Thyroid gland (tissue), 4 donors: Measurements from ENCODE around the gene WNT7A. TPM values are rescaled to one million over a fixed set of nuclear protein-coding genes. Genes with fewer than 3 reads are reported as not detected.

Experiments
- DNase-seq, 2 donors: peaks; one replicate each; pipeline ENCODE4 v3.0.0-alpha.2; 2019
- H3K27ac ChIP-seq, 3 donors: fragments of 200-600 bp; sonication (generic); 1 replicate in 2 of 3; 2 replicates in 1 of 3; pipeline ENCODE4 v1.5.1; 2016 to 2019; ENCODE audit warnings: mild to moderate bottlenecking in 1 of 3, moderate library complexity in 1 of 3
- H3K27me3 ChIP-seq: fragments of 200-600 bp; sonication (generic); one replicate; pipeline ENCODE4 v1.5.1; 2019
- H3K36me3 ChIP-seq, 2 donors: fragments of 200-600 bp; sonication (generic); one replicate each; pipeline ENCODE4 v1.5.1; 2016 to 2019
- H3K4me1 ChIP-seq, 2 donors: fragments of 200-600 bp; sonication (generic); one replicate each; pipeline ENCODE4 v1.5.1; 2017 to 2019
- H3K4me3 ChIP-seq, 3 donors: fragments of 200-600 bp; sonication (generic); replicated peaks in 1 of 3; 1 replicate in 2 of 3; 2 replicates in 1 of 3; pipeline ENCODE4 v1.5.1; 2016; ENCODE audit warnings: mild to moderate bottlenecking in 1 of 3
- H3K9me3 ChIP-seq: fragments of 200-600 bp; sonication (generic); one replicate; pipeline ENCODE4 v1.5.1; 2017
- POLR2A ChIP-seq, 2 donors: fragments of 450-650 bp; IDR thresholded peaks; one replicate each; pipeline ENCODE4 v1.6.1; 2017; ENCODE audit warnings: antibody characterized with exemption in 2 of 2, mild to moderate bottlenecking in 2 of 2, moderate library complexity in 1 of 2
- WGBS, 2 donors: methylation state at CpG; one replicate each; pipeline ENCODE4 v1.1.5; 2017; 5-methylcytosine and 5-hydroxymethylcytosine counted together
- intact Hi-C: fragments of 100-400 bp; cut with DNase I; formaldehyde crosslinking; loops from one replicate; pipeline ENCODE4 v1.15.1; 2023
- total RNA-seq, 4 donors: library from RNA; depleted of rRNA; stranded (reverse); fragments of >200 nt; gene quantifications; one replicate each; pipeline ENCODE4 v1.2.3, GENCODE V29; 2016
- TF ChIP-seq, protein P1 (sequence below), 6 experiments: fragments of 200-600 bp in 3 of 6; fragments of 450-650 bp in 3 of 6; sonication (generic) in 3 of 6; IDR thresholded peaks; one replicate each; pipeline ENCODE4 v1.5.1; 2016 to 2019; ENCODE audit warnings: antibody characterized with exemption in 6 of 6, mild to moderate bottlenecking in 2 of 6, inconsistent platforms in 1 of 6, moderate library complexity in 1 of 6

WNT7A gene
- total RNA-seq, 4 donors from 2014 or later = not detected

DNA sequence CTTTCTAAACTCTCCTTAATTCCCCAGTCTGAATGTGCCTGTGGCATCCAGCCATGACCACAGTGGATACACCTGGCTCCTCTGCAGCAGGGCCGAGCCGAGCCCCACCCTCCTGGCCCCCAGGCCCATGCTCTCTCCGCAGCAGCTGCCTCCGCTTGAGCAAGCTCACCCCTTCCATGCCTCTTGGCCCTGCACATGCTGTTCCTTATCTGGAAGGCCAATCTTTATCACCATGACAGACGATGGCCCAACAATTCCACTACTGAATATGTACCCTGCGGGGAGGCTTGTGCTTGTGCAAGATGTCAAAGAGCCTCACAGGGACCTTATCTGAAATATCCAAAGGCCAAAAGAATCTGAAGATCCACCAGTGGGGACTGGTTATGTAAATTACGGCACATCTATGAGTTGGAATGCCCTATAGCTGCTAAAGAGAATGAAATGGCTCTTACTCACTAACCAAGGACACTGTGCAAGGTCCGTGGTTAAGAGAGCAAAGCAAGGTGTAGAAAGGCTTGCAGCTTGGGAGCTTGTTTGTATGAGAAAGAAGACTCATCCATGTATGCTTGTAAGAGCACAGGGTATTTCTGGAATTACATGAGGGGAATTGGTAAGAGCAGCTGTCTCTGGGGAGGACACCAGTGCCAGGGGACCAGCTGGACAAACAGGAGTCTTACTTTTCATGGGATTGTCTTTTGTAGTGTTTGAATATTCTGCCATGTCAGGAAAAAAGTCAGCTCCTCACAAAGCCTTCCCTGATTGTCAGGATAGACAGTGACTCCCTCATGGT is 55.2 kb downstream of the WNT7A start:
- no peak for TF ChIP-seq POLR2A (IDR thresholded peaks at IDR 0.05)
- TF ChIP-seq, protein P1, sequence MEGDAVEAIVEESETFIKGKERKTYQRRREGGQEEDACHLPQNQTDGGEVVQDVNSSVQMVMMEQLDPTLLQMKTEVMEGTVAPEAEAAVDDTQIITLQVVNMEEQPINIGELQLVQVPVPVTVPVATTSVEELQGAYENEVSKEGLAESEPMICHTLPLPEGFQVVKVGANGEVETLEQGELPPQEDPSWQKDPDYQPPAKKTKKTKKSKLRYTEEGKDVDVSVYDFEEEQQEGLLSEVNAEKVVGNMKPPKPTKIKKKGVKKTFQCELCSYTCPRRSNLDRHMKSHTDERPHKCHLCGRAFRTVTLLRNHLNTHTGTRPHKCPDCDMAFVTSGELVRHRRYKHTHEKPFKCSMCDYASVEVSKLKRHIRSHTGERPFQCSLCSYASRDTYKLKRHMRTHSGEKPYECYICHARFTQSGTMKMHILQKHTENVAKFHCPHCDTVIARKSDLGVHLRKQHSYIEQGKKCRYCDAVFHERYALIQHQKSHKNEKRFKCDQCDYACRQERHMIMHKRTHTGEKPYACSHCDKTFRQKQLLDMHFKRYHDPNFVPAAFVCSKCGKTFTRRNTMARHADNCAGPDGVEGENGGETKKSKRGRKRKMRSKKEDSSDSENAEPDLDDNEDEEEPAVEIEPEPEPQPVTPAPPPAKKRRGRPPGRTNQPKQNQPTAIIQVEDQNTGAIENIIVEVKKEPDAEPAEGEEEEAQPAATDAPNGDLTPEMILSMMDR (IDR thresholded peaks at IDR 0.05) = no peak
- intact Hi-C loops = no loop called here

DNA sequence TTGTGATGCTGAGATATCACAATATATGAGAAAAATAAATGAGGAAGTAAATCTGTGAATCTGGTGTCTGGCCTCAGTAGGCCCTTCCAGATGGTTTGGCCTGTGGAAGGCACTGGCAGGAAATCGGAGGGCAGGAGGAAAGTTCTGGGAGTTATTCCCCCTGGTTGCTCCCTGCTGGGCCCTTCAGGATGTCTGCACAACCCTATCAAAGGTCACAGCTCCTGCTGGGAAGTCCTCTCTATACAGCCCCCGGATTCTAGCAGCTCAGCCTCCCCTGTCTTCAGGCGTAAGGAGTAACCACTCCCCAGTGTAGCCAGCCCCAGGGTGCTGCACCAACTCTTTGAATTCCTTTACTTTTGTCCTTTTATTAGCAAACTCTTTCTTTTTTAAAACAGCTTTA is 56.2 kb downstream of the WNT7A start:
- whole genome bisulfite sequencing, 2 donors = 86 to 93% methylated on average over 3 of the region's 3 CpGs
- H3K36me3 ChIP-seq = no peaks in the 10 kb centered on the region
- no peaks in the 10 kb centered on the region for H3K4me1 ChIP-seq
- no peaks in the 10 kb centered on the region for H3K9me3 ChIP-seq
- H3K4me3 ChIP-seq = no peak overlapping the region
- TF ChIP-seq, protein P1 (IDR thresholded peaks at IDR 0.05) = no peak
- TF ChIP-seq POLR2A (IDR thresholded peaks at IDR 0.05) = no peak
- no peaks in the 10 kb centered on the region for H3K27me3 ChIP-seq
- DNase-seq = no peak
- intact Hi-C loops = no loop called here
- no peak overlapping the region for H3K27ac ChIP-seq

More for the DNA sequence above, 55.2 kb downstream of the WNT7A start:
- no peaks in the 10 kb centered on the region for H3K36me3 ChIP-seq
- H3K27me3 ChIP-seq = no peaks in the 10 kb centered on the region
- DNase-seq = no peak
- no peaks in the 10 kb centered on the region for H3K9me3 ChIP-seq
- H3K27ac ChIP-seq = no peak overlapping the region
- no peaks in the 10 kb centered on the region for H3K4me1 ChIP-seq
- 75 to 78% methylated on average over 8 of the region's 8 CpGs for WGBS, 2 donors
- H3K4me3 ChIP-seq = no peak overlapping the region

DNA sequence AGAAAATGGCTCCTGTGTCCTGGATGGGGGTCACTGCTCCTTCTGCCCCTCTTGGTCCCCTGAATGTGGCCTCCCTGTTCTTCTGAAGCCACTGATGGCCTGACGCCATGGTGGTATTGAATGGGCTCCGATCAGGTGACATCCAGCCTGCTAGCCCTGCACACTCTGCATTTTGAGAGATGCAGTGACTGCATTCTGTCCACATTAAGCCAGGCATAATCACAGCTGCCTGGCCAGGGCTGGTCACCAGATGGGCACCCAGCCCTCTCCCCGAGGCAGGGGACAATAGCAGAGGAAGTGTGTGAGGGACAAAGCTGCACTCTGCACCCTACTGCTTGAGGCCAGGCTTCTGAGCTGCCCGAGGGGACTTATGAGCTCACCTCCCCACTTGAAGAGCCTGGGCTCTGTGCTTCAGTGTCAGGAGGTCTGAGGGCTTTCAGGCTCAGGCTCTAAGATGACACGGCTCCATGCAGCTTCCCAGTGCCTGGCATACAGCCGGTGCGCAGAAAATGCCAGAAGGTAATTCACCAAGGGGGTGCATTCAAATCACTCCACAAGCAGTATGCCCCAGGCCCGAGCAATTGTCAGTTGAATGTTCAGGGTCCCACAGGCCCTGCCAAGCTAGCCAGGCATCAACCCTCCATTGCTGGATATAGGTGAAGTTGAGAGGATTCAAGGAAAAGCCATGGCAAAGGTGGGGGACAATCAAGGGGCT is 56.8 kb downstream of the WNT7A start:
- Histone ChIP-seq H3K9me3 (no peaks in the 10 kb centered on the region), H3K4me3 (no peak overlapping the region), H3K4me1 (no peaks in the 10 kb centered on the region), H3K36me3 (no peaks in the 10 kb centered on the region), H3K27me3 (no peaks in the 10 kb centered on the region), H3K27ac (no peak overlapping the region)
- WGBS, 2 donors = 78 to 91% methylated on average over 7 to 8 of the region's 8 CpGs
- no peak for TF ChIP-seq POLR2A (IDR thresholded peaks at IDR 0.05)
- intact Hi-C loops = no loop called here
- no peak for DNase-seq

DNA sequence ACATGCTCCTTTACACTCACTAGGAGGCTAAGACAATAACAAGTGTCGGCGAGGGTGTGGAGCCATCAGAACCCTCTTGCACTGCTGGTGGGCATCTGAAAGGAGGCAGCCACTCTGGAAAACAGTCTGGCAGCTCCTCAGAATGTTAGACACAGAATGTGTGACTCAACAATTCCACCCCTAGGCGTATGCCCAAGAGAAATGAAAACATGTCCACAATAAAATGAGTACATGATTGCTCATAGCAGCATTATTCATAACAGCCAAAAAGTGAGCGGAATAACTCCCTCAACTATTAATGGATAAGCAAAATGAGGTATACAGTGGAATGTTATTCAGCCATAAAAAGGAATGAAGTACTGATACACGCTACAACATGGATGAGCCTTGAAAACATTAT is 57.8 kb downstream of the WNT7A start:
- Histone ChIP-seq H3K4me3 (no peak overlapping the region), H3K27ac (no peak overlapping the region), H3K27me3 (no peaks in the 10 kb centered on the region), H3K36me3 (no peaks in the 10 kb centered on the region), H3K9me3 (no peaks in the 10 kb centered on the region), H3K4me1 (no peaks in the 10 kb centered on the region)
- DNase-seq = no peak
- TF ChIP-seq POLR2A (IDR thresholded peaks at IDR 0.05) = no peak
- TF ChIP-seq, protein P1 (IDR thresholded peaks at IDR 0.05) = no peak
- intact Hi-C loops = no loop called here
- WGBS, 2 donors = 88 to 92% methylated on average over 5 of the region's 5 CpGs

DNA sequence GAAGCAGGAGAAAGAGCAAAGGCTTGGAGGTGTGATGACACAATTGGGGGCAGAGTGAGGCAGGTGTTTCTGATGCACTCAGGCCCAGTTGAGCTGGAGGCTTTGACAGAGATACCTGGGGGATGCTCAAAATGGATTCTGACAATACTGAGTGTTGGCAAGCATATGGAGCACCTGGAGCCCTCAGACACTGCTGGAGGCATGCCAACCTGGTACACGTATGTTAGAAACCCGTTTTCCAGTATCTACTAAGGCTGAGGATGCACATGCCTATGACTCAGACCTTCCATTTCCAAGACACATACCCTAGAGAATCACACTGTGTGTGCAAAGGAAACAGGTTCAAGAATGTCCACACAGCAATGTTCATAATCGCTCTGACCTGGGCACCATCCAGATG is 58.7 kb downstream of the WNT7A start:
- Histone ChIP-seq H3K4me1 (no peaks in the 10 kb centered on the region), H3K4me3 (no peak overlapping the region), H3K27me3 (no peaks in the 10 kb centered on the region), H3K9me3 (no peaks in the 10 kb centered on the region), H3K36me3 (no peaks in the 10 kb centered on the region), H3K27ac (no peak overlapping the region)
- no peak for TF ChIP-seq POLR2A (IDR thresholded peaks at IDR 0.05)
- TF ChIP-seq, protein P1 (IDR thresholded peaks at IDR 0.05) = no peak
- WGBS, 2 donors = 52 to 83% methylated on average over 2 to 3 of the region's 3 CpGs
- DNase-seq = no peak
- intact Hi-C loops = no loop called here
